Osteoblast (primary cell): ENCODE measurements around the gene PLAAT3. TPM values are rescaled to one million over a fixed set of nuclear protein-coding genes. Genes with fewer than 3 reads are reported as not detected.

Experiments
- DNase-seq: peaks from one replicate; pipeline ENCODE4 v3.0.0; 2011; ENCODE audit warnings: low spot score, mixed read lengths; ENCODE audit not compliant: insufficient read length; ENCODE audit errors: missing footprints
- H2AFZ ChIP-seq: 2 replicates; pipeline ENCODE4 v1.6.0; 2011; ENCODE audit warnings: mild to moderate bottlenecking, low read length
- H3K27ac ChIP-seq: 2 replicates; pipeline ENCODE4 v1.5.1; 2011; ENCODE audit warnings: mild to moderate bottlenecking, low read depth, low read length, moderate library complexity
- H3K27me3 ChIP-seq: 2 replicates; pipeline ENCODE4 v1.6.0; 2012; ENCODE audit warnings: mild to moderate bottlenecking, control low read depth, inconsistent platforms, low read length, moderate library complexity; ENCODE audit not compliant: insufficient read depth
- H3K36me3 ChIP-seq: 2 replicates; pipeline ENCODE4 v1.5.1; 2011; ENCODE audit warnings: mild to moderate bottlenecking, low read length, control low read depth, moderate library complexity; ENCODE audit not compliant: insufficient read depth
- H3K4me1 ChIP-seq: 2 replicates; pipeline ENCODE4 v1.5.1; 2011; ENCODE audit warnings: mild to moderate bottlenecking, low read length, control low read depth, moderate library complexity; ENCODE audit not compliant: insufficient read depth
- H3K4me2 ChIP-seq: 2 replicates; pipeline ENCODE4 v1.6.0; 2011; ENCODE audit warnings: mild to moderate bottlenecking, low read length; ENCODE audit not compliant: insufficient read depth
- H3K4me3 ChIP-seq: fragments of 200-600 bp; sonication (generic); 3 replicates; pipeline ENCODE4 v1.5.1; 2012; ENCODE audit warnings: mild to moderate bottlenecking, low read length, inconsistent platforms; ENCODE audit not compliant: insufficient read depth
- H3K79me2 ChIP-seq: 2 replicates; pipeline ENCODE4 v1.6.0; 2012; ENCODE audit warnings: mild to moderate bottlenecking, low read length, control low read depth, inconsistent platforms; ENCODE audit not compliant: insufficient read depth
- H3K9me3 ChIP-seq: 2 replicates; pipeline ENCODE4 v1.5.1; 2011; ENCODE audit warnings: low read depth, low read length, control low read depth
- H4K20me1 ChIP-seq: 2 replicates; pipeline ENCODE4 v1.6.0; 2012; ENCODE audit warnings: mild to moderate bottlenecking, low read length, control low read depth; ENCODE audit not compliant: insufficient read depth
- CTCF ChIP-seq: IDR thresholded peaks from 2 replicates; pipeline ENCODE4 v1.5.1; 2011; ENCODE audit warnings: mild to moderate bottlenecking, low read depth, low read length, moderate library complexity; ENCODE audit errors: extremely low read depth
- total RNA-seq: library from RNA; depleted of rRNA; stranded (reverse); fragments of >200 nt; gene quantifications from 2 replicates; pipeline ENCODE4 v1.2.3, GENCODE V29; 2012

The PLAAT3 gene
- total RNA-seq, 1 donor, result 34.4 TPM

DNA sequence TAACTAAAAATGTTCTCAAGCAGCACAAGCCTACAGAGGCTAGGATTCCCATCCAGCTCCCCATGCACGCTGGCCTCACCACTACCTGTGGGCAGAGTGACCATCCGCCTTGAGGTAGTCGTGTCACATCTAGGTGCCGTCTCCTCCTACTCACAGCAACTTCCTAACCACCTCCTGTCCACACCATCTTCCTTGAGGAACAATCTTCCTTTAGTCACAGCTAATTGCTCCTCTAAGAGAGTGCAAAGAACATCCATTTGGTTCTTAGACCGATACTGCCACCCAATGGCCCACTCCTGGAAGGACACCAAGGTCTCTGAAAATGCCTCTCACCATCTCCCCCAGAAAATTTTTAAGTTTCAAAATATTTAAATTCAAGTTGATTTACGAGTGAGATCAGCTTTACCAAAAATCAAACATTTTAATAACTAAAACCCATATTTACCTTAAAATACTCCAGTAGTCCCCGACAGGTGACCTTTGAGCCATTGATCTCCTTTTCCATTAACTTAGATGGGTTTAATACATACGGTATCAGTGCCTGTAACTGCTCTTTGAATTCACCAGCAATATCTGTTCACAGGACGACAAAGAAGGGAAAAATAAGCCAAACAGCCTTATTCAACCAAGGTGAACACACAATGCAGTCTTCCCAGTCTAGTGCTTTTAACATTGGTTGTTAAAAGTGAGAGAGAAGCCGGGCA is 21.7 kb upstream of the PLAAT3 start:
- DNase-seq, result peak; percentile 84
- peak; percentile 88 for TF ChIP-seq CTCF

DNA sequence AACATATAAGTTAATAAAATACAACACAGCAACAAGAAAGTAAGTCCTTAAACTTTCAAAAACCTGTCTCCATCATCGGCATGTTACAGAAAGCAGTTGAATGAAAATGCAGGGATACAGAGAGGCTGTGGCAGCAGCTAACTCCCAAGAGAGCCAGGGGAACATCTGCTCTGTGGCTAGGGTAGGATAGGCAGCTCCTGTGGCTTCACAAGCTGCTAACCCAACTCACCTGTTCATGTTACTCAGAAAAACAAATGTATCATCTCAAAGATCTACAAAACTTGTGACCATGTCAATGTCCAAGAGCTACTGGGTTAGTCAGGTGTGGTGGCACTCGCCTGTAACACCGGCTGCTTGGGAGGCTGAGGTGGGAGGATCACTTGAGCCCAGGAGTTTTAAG is 15.2 kb upstream of the PLAAT3 start:
- H3K4me1 ChIP-seq, result no peaks in the 10 kb centered on the region
- no peak overlapping the region for H3K27ac ChIP-seq
- H3K36me3 ChIP-seq, result peaks cover 57% of the 10 kb centered on the region
- no peak for TF ChIP-seq CTCF
- no peak for DNase-seq
- no peaks in the 10 kb centered on the region for H4K20me1 ChIP-seq
- H2AFZ ChIP-seq, result no peak overlapping the region
- no peaks in the 10 kb centered on the region for H3K9me3 ChIP-seq
- no peak overlapping the region for H3K4me2 ChIP-seq
- no peak overlapping the region for H3K4me3 ChIP-seq
- H3K27me3 ChIP-seq, result no peaks in the 10 kb centered on the region
- no peaks in the 10 kb centered on the region for H3K79me2 ChIP-seq

More for the DNA sequence above, 21.7 kb upstream of the PLAAT3 start:
- peaks cover 13% of the 10 kb centered on the region for H4K20me1 ChIP-seq
- no peak overlapping the region for H2AFZ ChIP-seq
- H3K4me2 ChIP-seq, result no peak overlapping the region
- peaks cover 10% of the 10 kb centered on the region for H3K79me2 ChIP-seq
- H3K27me3 ChIP-seq, result no peaks in the 10 kb centered on the region
- H3K4me3 ChIP-seq, result no peak overlapping the region
- H3K9me3 ChIP-seq, result no peaks in the 10 kb centered on the region
- no peak overlapping the region for H3K27ac ChIP-seq
- H3K36me3 ChIP-seq, result peaks cover 64% of the 10 kb centered on the region
- H3K4me1 ChIP-seq, result no peaks in the 10 kb centered on the region

GRCh38 chr11:63623513-63624140 is 9.4 kb upstream of the PLAAT3 start:
- H3K4me2 ChIP-seq, result no peak overlapping the region
- no peaks in the 10 kb centered on the region for H3K4me1 ChIP-seq
- peaks cover 9% of the 10 kb centered on the region for H3K36me3 ChIP-seq
- no peak overlapping the region for H3K4me3 ChIP-seq
- TF ChIP-seq CTCF, result no peak
- H2AFZ ChIP-seq, result no peak overlapping the region
- no peaks in the 10 kb centered on the region for H4K20me1 ChIP-seq
- no peaks in the 10 kb centered on the region for H3K27me3 ChIP-seq
- no peak for DNase-seq
- H3K27ac ChIP-seq, result no peak overlapping the region
- H3K9me3 ChIP-seq, result no peaks in the 10 kb centered on the region
- no peaks in the 10 kb centered on the region for H3K79me2 ChIP-seq

GRCh38 chr11:63622323-63622722 is 8.1 kb upstream of the PLAAT3 start:
- no peak overlapping the region for H3K4me3 ChIP-seq
- no peaks in the 10 kb centered on the region for H3K9me3 ChIP-seq
- no peak overlapping the region for H2AFZ ChIP-seq
- H3K36me3 ChIP-seq, result no peaks in the 10 kb centered on the region
- no peaks in the 10 kb centered on the region for H4K20me1 ChIP-seq
- H3K79me2 ChIP-seq, result no peaks in the 10 kb centered on the region
- no peak overlapping the region for H3K4me2 ChIP-seq
- no peak overlapping the region for H3K27ac ChIP-seq
- H3K27me3 ChIP-seq, result no peaks in the 10 kb centered on the region
- no peaks in the 10 kb centered on the region for H3K4me1 ChIP-seq
- TF ChIP-seq CTCF, result no peak
- no peak for DNase-seq
